ENCODE data around the gene LYSMD1. TPM values are rescaled to one million over a fixed set of nuclear protein-coding genes. Genes with fewer than 3 reads are reported as not detected.

The LYSMD1 gene
- total RNA-seq, 4 donors from 2014 or later: 13.4 to 19.7 (median 15.7) TPM

- Histone ChIP-seq H3K9me3 (no peaks in the 10 kb centered on the region), H3K4me1 (peaks cover 7 to 10% of the 10 kb centered on the region in 2 donors), H3K27ac (no peak overlapping the region), H3K27me3 (no peaks in the 10 kb centered on the region), H3K4me3 (replicated peaks in 1 of 3) (peak overlapping the region in 1 of 3 donors; percentile 27), H3K36me3 (no peaks in the 10 kb centered on the region)
- peak in 1 of 2 donors; percentile 8 for DNase-seq
- 43 to 70% methylated on average over 22 to 26 of the region's 74 CpGs for WGBS, 2 donors
- intact Hi-C loops (cut with DNase I): no loop called here
- no peak for TF ChIP-seq POLR2A (IDR thresholded peaks at IDR 0.05)
- TF ChIP-seq, protein P1, sequence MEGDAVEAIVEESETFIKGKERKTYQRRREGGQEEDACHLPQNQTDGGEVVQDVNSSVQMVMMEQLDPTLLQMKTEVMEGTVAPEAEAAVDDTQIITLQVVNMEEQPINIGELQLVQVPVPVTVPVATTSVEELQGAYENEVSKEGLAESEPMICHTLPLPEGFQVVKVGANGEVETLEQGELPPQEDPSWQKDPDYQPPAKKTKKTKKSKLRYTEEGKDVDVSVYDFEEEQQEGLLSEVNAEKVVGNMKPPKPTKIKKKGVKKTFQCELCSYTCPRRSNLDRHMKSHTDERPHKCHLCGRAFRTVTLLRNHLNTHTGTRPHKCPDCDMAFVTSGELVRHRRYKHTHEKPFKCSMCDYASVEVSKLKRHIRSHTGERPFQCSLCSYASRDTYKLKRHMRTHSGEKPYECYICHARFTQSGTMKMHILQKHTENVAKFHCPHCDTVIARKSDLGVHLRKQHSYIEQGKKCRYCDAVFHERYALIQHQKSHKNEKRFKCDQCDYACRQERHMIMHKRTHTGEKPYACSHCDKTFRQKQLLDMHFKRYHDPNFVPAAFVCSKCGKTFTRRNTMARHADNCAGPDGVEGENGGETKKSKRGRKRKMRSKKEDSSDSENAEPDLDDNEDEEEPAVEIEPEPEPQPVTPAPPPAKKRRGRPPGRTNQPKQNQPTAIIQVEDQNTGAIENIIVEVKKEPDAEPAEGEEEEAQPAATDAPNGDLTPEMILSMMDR (IDR thresholded peaks at IDR 0.05): no peak
Measured at GRCh38 chr1:151132335-151133017, 33.2 kb downstream of the LYSMD1 start.

DNA sequence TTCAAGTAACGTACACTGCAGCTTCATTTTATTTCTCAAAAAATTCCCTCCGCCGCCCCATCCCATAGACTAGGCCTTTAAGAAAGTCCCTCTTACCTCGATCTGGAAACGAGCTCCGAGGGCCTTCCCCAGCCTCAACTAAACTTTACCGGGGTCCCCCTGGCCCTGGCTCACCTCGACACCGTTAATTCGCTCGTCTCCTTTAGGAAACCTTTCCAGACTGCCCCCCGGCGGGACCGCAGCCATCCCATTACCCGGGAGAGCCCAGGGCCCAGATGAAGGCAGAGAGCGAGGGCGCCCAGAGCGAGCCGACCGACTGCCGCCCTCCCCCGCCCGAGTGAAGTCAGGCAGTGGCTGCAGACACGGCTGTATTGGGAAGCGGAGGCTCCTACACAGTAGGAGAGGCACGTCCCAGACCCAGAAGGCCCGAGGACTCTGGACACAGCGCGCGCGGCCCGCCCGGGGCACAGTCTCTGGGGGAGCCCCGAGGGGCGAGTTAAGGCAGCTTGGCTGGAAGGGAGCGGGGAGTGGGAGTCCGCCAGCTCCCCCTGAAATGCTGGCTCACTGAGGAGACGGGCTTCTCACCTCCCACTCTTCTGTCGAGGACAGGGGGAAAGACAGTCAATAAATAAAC lies 33.9 kb downstream of the LYSMD1 start:
- peak overlapping the region in 1 of 3 donors; percentile 27 for H3K27ac ChIP-seq
- WGBS, 2 donors: 37 to 46% methylated on average over 19 to 34 of the region's 39 CpGs
- peak overlapping the region in 2 of 3 donors; percentile 6 to 27 for H3K4me3 ChIP-seq (replicated peaks in 1 of 3)

GRCh38 chr1:151130987-151131586 lies 34.6 kb downstream of the LYSMD1 start:
- DNase-seq: peak; percentile 90 to 91
- Histone ChIP-seq H3K27ac (no peak overlapping the region), H3K27me3 (no peaks in the 10 kb centered on the region), H3K4me1 (peaks cover 7 to 10% of the 10 kb centered on the region in 2 donors), H3K36me3 (no peaks in the 10 kb centered on the region), H3K4me3 (replicated peaks in 1 of 3) (peak overlapping the region in 2 of 3 donors; percentile 2 to 27), H3K9me3 (no peaks in the 10 kb centered on the region)
- intact Hi-C loops (cut with DNase I): no loop called here
- peak in 1 of 2 donors; percentile 32 for TF ChIP-seq POLR2A (IDR thresholded peaks at IDR 0.05)
- TF ChIP-seq, protein P1 (IDR thresholded peaks at IDR 0.05): peak in 1 of 6 experiments; percentile 9
- 8 to 16% methylated on average over 22 to 44 of the region's 45 CpGs for WGBS, 2 donors

More for the DNA sequence above, 33.9 kb downstream of the LYSMD1 start:
- intact Hi-C loops (cut with DNase I): no loop called here
- H3K27me3 ChIP-seq: no peaks in the 10 kb centered on the region
- TF ChIP-seq, protein P1 (IDR thresholded peaks at IDR 0.05): no peak
- TF ChIP-seq POLR2A (IDR thresholded peaks at IDR 0.05): no peak
- H3K4me1 ChIP-seq: peaks cover 7 to 10% of the 10 kb centered on the region in 2 donors
- no peaks in the 10 kb centered on the region for H3K36me3 ChIP-seq
- no peaks in the 10 kb centered on the region for H3K9me3 ChIP-seq
- peak; percentile 27 to 36 for DNase-seq

- no peak for TF ChIP-seq POLR2A (IDR thresholded peaks at IDR 0.05)
- TF ChIP-seq, protein P1 (IDR thresholded peaks at IDR 0.05): no peak
- no peak for DNase-seq
- H3K4me1 ChIP-seq: peaks cover 7 to 10% of the 10 kb centered on the region in 2 donors
- H3K27ac ChIP-seq: no peak overlapping the region
- no peaks in the 10 kb centered on the region for H3K36me3 ChIP-seq
- H3K4me3 ChIP-seq (replicated peaks in 1 of 3): no peak overlapping the region
- no peaks in the 10 kb centered on the region for H3K9me3 ChIP-seq
- intact Hi-C loops (cut with DNase I): no loop called here
- 74 to 78% methylated on average over 6 of the region's 6 CpGs for WGBS, 2 donors
- H3K27me3 ChIP-seq: no peaks in the 10 kb centered on the region
Measured at GRCh38 chr1:151128800-151129199, 36.9 kb downstream of the LYSMD1 start.

Measured in thyroid gland (tissue), 4 donors.